Natural killer cell (primary cell): ENCODE data around the gene AUTS2. TPM values are rescaled to one million over a fixed set of nuclear protein-coding genes. Genes with fewer than 3 reads are reported as not detected.
A peak's percentile ranks its signal among the peaks of the same experiment; 100 is the strongest.

Source experiments
- ATAC-seq, 3 donors: fragments of 150-1000 bp in 2 of 3; fragments of 200-7000 bp in 1 of 3; cut with Tn5 transposase; 1 replicate in 1 of 3; 2 replicates in 2 of 3; pipeline ENCODE4 v1.10.0; 2021; ENCODE audit warnings: mild to moderate bottlenecking in 2 of 3, moderate library complexity in 2 of 3
- DNase-seq, 2 donors: peaks; one replicate each; pipeline versions ENCODE4 v3.0.0 to v3.0.0-alpha.2; 2013 to 2021; ENCODE audit warnings: mixed read lengths in 1 of 2
- H3K27ac ChIP-seq: one replicate; pipeline ENCODE4 v1.5.1; 2013; ENCODE audit warnings: mild to moderate bottlenecking, low read length
- H3K27me3 ChIP-seq: one replicate; pipeline ENCODE4 v1.6.1; 2013; ENCODE audit warnings: low read length; ENCODE audit not compliant: control insufficient read depth, insufficient read depth
- H3K36me3 ChIP-seq: one replicate; pipeline ENCODE4 v1.6.1; 2013; ENCODE audit warnings: low read length; ENCODE audit not compliant: control insufficient read depth, insufficient read depth
- H3K4me1 ChIP-seq: one replicate; pipeline ENCODE4 v1.6.1; 2013; ENCODE audit warnings: low read length; ENCODE audit not compliant: control insufficient read depth, insufficient read depth
- H3K4me3 ChIP-seq: one replicate; pipeline ENCODE4 v1.5.1; 2013; ENCODE audit warnings: low read length
- H3K9me3 ChIP-seq: one replicate; pipeline ENCODE4 v1.6.1; 2013; ENCODE audit warnings: low read length; ENCODE audit not compliant: control insufficient read depth, insufficient read depth
- H3K27ac Mint-ChIP-seq, 2 donors: one replicate each; pipeline ENCODE4 v1.8.0; 2022; ENCODE audit warnings: mild to moderate bottlenecking in 2 of 2, mixed read lengths in 2 of 2, moderate library complexity in 1 of 2
- H3K27me3 Mint-ChIP-seq, 2 donors: one replicate each; pipeline ENCODE4 v1.8.0; 2022; ENCODE audit warnings: low read depth in 2 of 2, mixed read lengths in 2 of 2
- H3K36me3 Mint-ChIP-seq: one replicate; pipeline ENCODE4 v1.8.0; 2022; ENCODE audit warnings: mixed read lengths
- H3K4me1 Mint-ChIP-seq, 2 donors: one replicate each; pipeline ENCODE4 v1.8.0; 2022; ENCODE audit warnings: mixed read lengths in 2 of 2
- H3K4me3 Mint-ChIP-seq: one replicate; pipeline ENCODE4 v1.8.0; 2022; ENCODE audit warnings: mild to moderate bottlenecking, moderate library complexity, mixed read lengths
- H3K9me3 Mint-ChIP-seq, 2 donors: one replicate each; pipeline ENCODE4 v1.8.0; 2022; ENCODE audit warnings: mixed read lengths in 2 of 2
- CTCF ChIP-seq: fragments of 200-600 bp; IDR thresholded peaks from one replicate; pipeline ENCODE4 v1.8.0; 2022; ENCODE audit warnings: antibody characterized with exemption
- WGBS: methylation state at CpG from one replicate; pipeline ENCODE4 v1.1.7; 2013; ENCODE audit warnings: missing lambda C conversion rate; ENCODE audit not compliant: insufficient coverage; 5-methylcytosine and 5-hydroxymethylcytosine counted together
- intact Hi-C: fragments of 100-400 bp; cut with micrococcal nuclease; formaldehyde crosslinking; loops from one replicate; pipeline ENCODE4 v1.14.2; 2022
- total RNA-seq, 4 donors: library from RNA; stranded (reverse); fragments of 120-200 nt in 1 of 4; gene quantifications; one replicate each; pipeline versions ENCODE4 v1.2.3 to v1.2.4, GENCODE V29; 2013 to 2022

The AUTS2 gene
- total RNA-seq, 3 donors from 2014 or later (not counting 1 experiment from before 2014, with no cell fraction given) = 147 to 197 (median 155) TPM

GRCh38 chr7:70042533-70042932 lies 444.3 kb downstream of the AUTS2 start:
- intact Hi-C loops = no loop called here
- WGBS = 79% methylated on average over 3 of the region's 3 CpGs
- no peaks in the 10 kb centered on the region for H3K36me3 ChIP-seq
- DNase-seq (no peak), ATAC-seq (peak in 1 of 3 donors; percentile 25)
- no peaks in the 10 kb centered on the region for H3K4me1 ChIP-seq
- H3K4me1 Mint-ChIP-seq = peaks cover 6 to 13% of the 10 kb centered on the region in 2 donors
- H3K27me3 Mint-ChIP-seq = no peaks in the 10 kb centered on the region
- no peaks in the 10 kb centered on the region for H3K27me3 ChIP-seq
- H3K4me3 ChIP-seq = no peak overlapping the region
- no peaks in the 10 kb centered on the region for H3K36me3 Mint-ChIP-seq
- TF ChIP-seq CTCF = no peak
- no peaks in the 10 kb centered on the region for H3K9me3 Mint-ChIP-seq
- no peaks in the 10 kb centered on the region for H3K9me3 ChIP-seq
- H3K27ac ChIP-seq = no peak overlapping the region
- H3K4me3 Mint-ChIP-seq = no peak overlapping the region
- no peak overlapping the region for H3K27ac Mint-ChIP-seq

- intact Hi-C loops = no loop called here
- Mint-ChIP-seq H3K9me3 (no peaks in the 10 kb centered on the region), H3K36me3 (no peaks in the 10 kb centered on the region), H3K4me1 (peaks cover 6 to 13% of the 10 kb centered on the region in 2 donors), H3K27ac (no peak overlapping the region), H3K4me3 (no peak overlapping the region), H3K27me3 (no peaks in the 10 kb centered on the region)
- DNase-seq = no peak
- WGBS = 72% methylated on average over 3 of the region's 3 CpGs
- no peak for TF ChIP-seq CTCF
- no peaks in the 10 kb centered on the region for H3K27me3 ChIP-seq
- H3K36me3 ChIP-seq = no peaks in the 10 kb centered on the region
- no peak for ATAC-seq
- no peaks in the 10 kb centered on the region for H3K9me3 ChIP-seq
- H3K4me1 ChIP-seq = no peaks in the 10 kb centered on the region
- no peak overlapping the region for H3K4me3 ChIP-seq
- H3K27ac ChIP-seq = no peak overlapping the region
Measured at GRCh38 chr7:70043015-70043538, 444.8 kb downstream of the AUTS2 start.

- 86% methylated on average over 1 of the region's 1 CpG for WGBS
- H3K9me3 Mint-ChIP-seq = no peaks in the 10 kb centered on the region
- DNase-seq (no peak), ATAC-seq (no peak)
- intact Hi-C loops = no loop called here
- Histone ChIP-seq H3K4me3 (no peak overlapping the region), H3K4me1 (no peaks in the 10 kb centered on the region), H3K36me3 (no peaks in the 10 kb centered on the region), H3K27ac (no peak overlapping the region), H3K27me3 (no peaks in the 10 kb centered on the region), H3K9me3 (no peaks in the 10 kb centered on the region)
- H3K4me3 Mint-ChIP-seq = no peak overlapping the region
- peaks cover 6 to 13% of the 10 kb centered on the region in 2 donors for H3K4me1 Mint-ChIP-seq
- no peak overlapping the region for H3K27ac Mint-ChIP-seq
- TF ChIP-seq CTCF = no peak
- no peaks in the 10 kb centered on the region for H3K36me3 Mint-ChIP-seq
- no peaks in the 10 kb centered on the region for H3K27me3 Mint-ChIP-seq
Measured at GRCh38 chr7:70044064-70044463, 445.8 kb downstream of the AUTS2 start.

- no peak for TF ChIP-seq CTCF
- Mint-ChIP-seq H3K36me3 (no peaks in the 10 kb centered on the region), H3K27ac (no peak overlapping the region), H3K9me3 (no peaks in the 10 kb centered on the region), H3K4me1 (peaks cover 6 to 13% of the 10 kb centered on the region in 2 donors), H3K4me3 (no peak overlapping the region), H3K27me3 (no peaks in the 10 kb centered on the region)
- ATAC-seq = no peak
- intact Hi-C loops = no loop called here
- Histone ChIP-seq H3K36me3 (no peaks in the 10 kb centered on the region), H3K9me3 (no peaks in the 10 kb centered on the region), H3K27ac (no peak overlapping the region), H3K4me3 (no peak overlapping the region), H3K27me3 (no peaks in the 10 kb centered on the region), H3K4me1 (no peaks in the 10 kb centered on the region)
- WGBS = 100% methylated on average over 4 of the region's 4 CpGs
- DNase-seq = no peak
Measured at GRCh38 chr7:70044525-70044924, 446.2 kb downstream of the AUTS2 start.
